CD8-positive, alpha-beta memory T cell (primary cell): ENCODE measurements around the gene ZNF697. TPM values are rescaled to one million over a fixed set of nuclear protein-coding genes. Genes with fewer than 3 reads are reported as not detected.

Source experiments
- CTCF ChIA-PET: fragments of 350-600 bp; sonication (Branson Sonifier 250); formaldehyde crosslinking; loops from one replicate; lab custom pipeline; 2021; ENCODE audit warnings: antibody characterized with exemption; lab: Charles Lee
- POLR2A ChIA-PET: fragments of 350-600 bp; sonication (Branson Sonifier 250); formaldehyde crosslinking; loops from one replicate; lab custom pipeline; 2021; ENCODE audit warnings: antibody characterized with exemption; lab: Charles Lee
- DNase-seq, 5 donors: peaks; one replicate each; pipeline versions ENCODE4 v3.0.0 to v3.0.0-alpha.2; 2020 to 2022; ENCODE audit warnings: mixed read lengths in 1 of 5
- H3K27ac ChIP-seq: one replicate; pipeline ENCODE4 v1.7.0; 2013; ENCODE audit warnings: low read depth, mild to moderate bottlenecking, low read length, moderate library complexity
- H3K27me3 ChIP-seq: 2 replicates; pipeline ENCODE4 v1.7.0; 2013; ENCODE audit warnings: low read length, mild to moderate bottlenecking; ENCODE audit not compliant: insufficient read depth, poor library complexity, severe bottlenecking
- H3K36me3 ChIP-seq: 2 replicates; pipeline ENCODE4 v1.7.0; 2013; ENCODE audit warnings: mild to moderate bottlenecking, low read length, moderate library complexity; ENCODE audit not compliant: insufficient read depth
- H3K4me1 ChIP-seq: 2 replicates; pipeline ENCODE4 v1.7.0; 2013; ENCODE audit warnings: mild to moderate bottlenecking, low read length, moderate library complexity; ENCODE audit not compliant: insufficient read depth
- H3K4me3 ChIP-seq: 2 replicates; pipeline ENCODE4 v1.7.0; 2013; ENCODE audit warnings: mild to moderate bottlenecking, low read length
- H3K9me3 ChIP-seq: 2 replicates; pipeline ENCODE4 v1.7.0; 2013; ENCODE audit warnings: mild to moderate bottlenecking, low read length
- H3K27ac Mint-ChIP-seq, 8 donors: one replicate each; pipeline ENCODE4 v1.8.0; 2020 to 2021; ENCODE audit warnings: mixed read lengths in 8 of 8, mild to moderate bottlenecking in 6 of 8, inconsistent platforms in 3 of 8, moderate library complexity in 3 of 8
- H3K27me3 Mint-ChIP-seq, 2 donors: one replicate each; pipeline ENCODE4 v1.8.0; 2020 to 2021; ENCODE audit warnings: mixed read lengths in 2 of 2, mild to moderate bottlenecking in 1 of 2, moderate library complexity in 1 of 2
- H3K36me3 Mint-ChIP-seq, 3 donors: one replicate each; pipeline ENCODE4 v1.8.0; 2020 to 2021; ENCODE audit warnings: mixed read lengths in 3 of 3, inconsistent platforms in 1 of 3, mild to moderate bottlenecking in 1 of 3
- H3K4me1 Mint-ChIP-seq, 3 donors: one replicate each; pipeline ENCODE4 v1.8.0; 2020 to 2021; ENCODE audit warnings: mixed read lengths in 3 of 3, inconsistent platforms in 1 of 3, mild to moderate bottlenecking in 1 of 3
- H3K4me3 Mint-ChIP-seq, 7 donors: one replicate each; pipeline ENCODE4 v1.8.0; 2020 to 2021; ENCODE audit warnings: mixed read lengths in 7 of 7, mild to moderate bottlenecking in 6 of 7, moderate library complexity in 4 of 7, inconsistent platforms in 2 of 7
- H3K9me3 Mint-ChIP-seq, 5 donors: one replicate each; pipeline ENCODE4 v1.8.0; 2020 to 2022; ENCODE audit warnings: mixed read lengths in 5 of 5, mild to moderate bottlenecking in 3 of 5, moderate library complexity in 2 of 5, inconsistent platforms in 1 of 5
- polyA plus RNA-seq: library from polyadenylated mRNA; unstranded; fragments of 300-500 nt; fragmentation: Illumina TruSeq; gene quantifications from one replicate; pipeline ENCODE4 v1.2.3, GENCODE V29; 2021
- total RNA-seq, 2 experiments: library from RNA; stranded (reverse); gene quantifications; one replicate each; pipeline ENCODE4 v1.2.3, GENCODE V29; 2021

The ZNF697 gene
- total and polyA plus RNA-seq, 3 experiments from 2014 or later: 0.72 to 0.78 TPM; not detected in 1

- Mint-ChIP-seq H3K4me1 (no peaks in the 10 kb centered on the region), H3K9me3 (no peaks in the 10 kb centered on the region), H3K36me3 (no peaks in the 10 kb centered on the region), H3K27me3 (peaks cover 20 to 40% of the 10 kb centered on the region in 2 donors), H3K4me3 (no peak overlapping the region), H3K27ac (no peak overlapping the region)
- Histone ChIP-seq H3K4me1 (no peaks in the 10 kb centered on the region), H3K27me3 (no peaks in the 10 kb centered on the region), H3K9me3 (no peaks in the 10 kb centered on the region), H3K27ac (no peak overlapping the region), H3K4me3 (no peak overlapping the region), H3K36me3 (no peaks in the 10 kb centered on the region)
- ChIA-PET CTCF (no interaction called here), POLR2A (no interaction called here)
- DNase-seq: no peak
Observed at GRCh38 chr1:119635811-119636390, 12.2 kb downstream of the ZNF697 start.

- Mint-ChIP-seq H3K4me3 (no peak overlapping the region), H3K27me3 (peaks cover 29 to 50% of the 10 kb centered on the region in 2 donors), H3K36me3 (peaks cover 0 to 1% (median 0%) of the 10 kb centered on the region in 3 donors), H3K27ac (no peak overlapping the region), H3K9me3 (peaks cover 0 to 2% (median 0%) of the 10 kb centered on the region in 5 donors), H3K4me1 (no peaks in the 10 kb centered on the region)
- no peaks in the 10 kb centered on the region for H3K36me3 ChIP-seq
- H3K4me1 ChIP-seq: no peaks in the 10 kb centered on the region
- H3K27me3 ChIP-seq: no peaks in the 10 kb centered on the region
- ChIA-PET POLR2A (no interaction called here), CTCF (no interaction called here)
- H3K27ac ChIP-seq: no peak overlapping the region
- DNase-seq: no peak
- no peaks in the 10 kb centered on the region for H3K9me3 ChIP-seq
- no peak overlapping the region for H3K4me3 ChIP-seq
Observed at GRCh38 chr1:119634016-119634415, 14.1 kb downstream of the ZNF697 start.

GRCh38 chr1:119633575-119633974 is 14.5 kb downstream of the ZNF697 start:
- peaks cover 29 to 52% of the 10 kb centered on the region in 2 donors for H3K27me3 Mint-ChIP-seq
- ChIA-PET POLR2A (no interaction called here), CTCF (no interaction called here)
- H3K36me3 ChIP-seq: no peaks in the 10 kb centered on the region
- no peaks in the 10 kb centered on the region for H3K27me3 ChIP-seq
- H3K27ac Mint-ChIP-seq: no peak overlapping the region
- no peak overlapping the region for H3K4me3 Mint-ChIP-seq
- no peak overlapping the region for H3K27ac ChIP-seq
- peaks cover 0 to 1% (median 0%) of the 10 kb centered on the region in 3 donors for H3K36me3 Mint-ChIP-seq
- H3K9me3 ChIP-seq: no peaks in the 10 kb centered on the region
- H3K9me3 Mint-ChIP-seq: peaks cover 0 to 2% (median 0%) of the 10 kb centered on the region in 5 donors
- DNase-seq: no peak
- H3K4me3 ChIP-seq: no peak overlapping the region
- no peaks in the 10 kb centered on the region for H3K4me1 Mint-ChIP-seq
- no peaks in the 10 kb centered on the region for H3K4me1 ChIP-seq

GRCh38 chr1:119632841-119633240 is 15.2 kb downstream of the ZNF697 start:
- H3K27me3 Mint-ChIP-seq: peaks cover 29 to 60% of the 10 kb centered on the region in 2 donors
- H3K36me3 Mint-ChIP-seq: peaks cover 0 to 1% (median 0%) of the 10 kb centered on the region in 3 donors
- H3K27me3 ChIP-seq: no peaks in the 10 kb centered on the region
- no peak overlapping the region for H3K4me3 ChIP-seq
- no peaks in the 10 kb centered on the region for H3K4me1 ChIP-seq
- no peaks in the 10 kb centered on the region for H3K4me1 Mint-ChIP-seq
- no peak overlapping the region for H3K27ac Mint-ChIP-seq
- H3K27ac ChIP-seq: no peak overlapping the region
- ChIA-PET POLR2A (no interaction called here), CTCF (no interaction called here)
- DNase-seq: no peak
- peaks cover 0 to 2% (median 0%) of the 10 kb centered on the region in 5 donors for H3K9me3 Mint-ChIP-seq
- H3K4me3 Mint-ChIP-seq: no peak overlapping the region
- H3K36me3 ChIP-seq: no peaks in the 10 kb centered on the region
- H3K9me3 ChIP-seq: no peaks in the 10 kb centered on the region

GRCh38 chr1:119632103-119632490 is 16.0 kb downstream of the ZNF697 start:
- peaks cover 0 to 2% (median 0%) of the 10 kb centered on the region in 5 donors for H3K9me3 Mint-ChIP-seq
- H3K4me1 ChIP-seq: no peaks in the 10 kb centered on the region
- H3K27me3 ChIP-seq: no peaks in the 10 kb centered on the region
- no peak overlapping the region for H3K27ac Mint-ChIP-seq
- no peak for DNase-seq
- no peaks in the 10 kb centered on the region for H3K9me3 ChIP-seq
- H3K4me3 Mint-ChIP-seq: no peak overlapping the region
- H3K36me3 Mint-ChIP-seq: peaks cover 0 to 1% (median 0%) of the 10 kb centered on the region in 3 donors
- no peak overlapping the region for H3K27ac ChIP-seq
- ChIA-PET POLR2A (no interaction called here), CTCF (no interaction called here)
- no peaks in the 10 kb centered on the region for H3K36me3 ChIP-seq
- H3K4me3 ChIP-seq: no peak overlapping the region
- H3K27me3 Mint-ChIP-seq: peaks cover 33 to 67% of the 10 kb centered on the region in 2 donors
- H3K4me1 Mint-ChIP-seq: no peaks in the 10 kb centered on the region

- Mint-ChIP-seq H3K9me3 (peaks cover 0 to 2% (median 0%) of the 10 kb centered on the region in 5 donors), H3K27ac (no peak overlapping the region), H3K4me1 (no peaks in the 10 kb centered on the region), H3K4me3 (no peak overlapping the region), H3K27me3 (peaks cover 36 to 71% of the 10 kb centered on the region in 2 donors), H3K36me3 (peaks cover 0 to 1% (median 0%) of the 10 kb centered on the region in 3 donors)
- H3K27ac ChIP-seq: no peak overlapping the region
- H3K4me3 ChIP-seq: no peak overlapping the region
- DNase-seq: no peak
- no peaks in the 10 kb centered on the region for H3K4me1 ChIP-seq
- no peaks in the 10 kb centered on the region for H3K9me3 ChIP-seq
- CTCF ChIA-PET: no interaction called here
- no peaks in the 10 kb centered on the region for H3K36me3 ChIP-seq
- no peaks in the 10 kb centered on the region for H3K27me3 ChIP-seq
- POLR2A ChIA-PET: no interaction called here
Observed at GRCh38 chr1:119631433-119632102, 16.5 kb downstream of the ZNF697 start.

- CTCF ChIA-PET: no interaction called here
- Mint-ChIP-seq H3K27me3 (peaks cover 38 to 76% of the 10 kb centered on the region in 2 donors), H3K4me1 (no peaks in the 10 kb centered on the region)
Observed at GRCh38 chr1:119631086-119631432, 17.0 kb downstream of the ZNF697 start.

GRCh38 chr1:119626841-119627240 is 21.2 kb downstream of the ZNF697 start:
- Histone ChIP-seq H3K27me3 (no peaks in the 10 kb centered on the region), H3K4me1 (no peaks in the 10 kb centered on the region), H3K36me3 (no peaks in the 10 kb centered on the region), H3K27ac (no peak overlapping the region), H3K4me3 (no peak overlapping the region), H3K9me3 (no peaks in the 10 kb centered on the region)
- peaks cover 0 to 1% (median 0%) of the 10 kb centered on the region in 3 donors for H3K36me3 Mint-ChIP-seq
- no peak overlapping the region for H3K27ac Mint-ChIP-seq
- peaks cover 22 to 50% of the 10 kb centered on the region in 2 donors for H3K27me3 Mint-ChIP-seq
- peaks cover 0 to 8% (median 2%) of the 10 kb centered on the region in 5 donors for H3K9me3 Mint-ChIP-seq
- no peaks in the 10 kb centered on the region for H3K4me1 Mint-ChIP-seq
- DNase-seq: no peak
- H3K4me3 Mint-ChIP-seq: no peak overlapping the region
- ChIA-PET POLR2A (no interaction called here), CTCF (no interaction called here)

More at GRCh38 chr1:119631086-119631432, 17.0 kb downstream of the ZNF697 start:
- Histone ChIP-seq H3K27me3 (no peaks in the 10 kb centered on the region), H3K36me3 (no peaks in the 10 kb centered on the region), H3K27ac (no peak overlapping the region), H3K4me1 (no peaks in the 10 kb centered on the region), H3K4me3 (no peak overlapping the region), H3K9me3 (no peaks in the 10 kb centered on the region)
- no peak for DNase-seq
- H3K4me3 Mint-ChIP-seq: no peak overlapping the region
- H3K9me3 Mint-ChIP-seq: peaks cover 0 to 2% (median 0%) of the 10 kb centered on the region in 5 donors
- H3K27ac Mint-ChIP-seq: no peak overlapping the region
- POLR2A ChIA-PET: no interaction called here
- peaks cover 0 to 1% (median 0%) of the 10 kb centered on the region in 3 donors for H3K36me3 Mint-ChIP-seq
